K562 treated with DMSO at 1 percent for 4 hours (cell line): Measurements from ENCODE around the gene SLC16A13. TPM values are rescaled to one million over a fixed set of nuclear protein-coding genes. Genes with fewer than 3 reads are reported as not detected.

Experiments
- total RNA-seq: library from RNA; unstranded; fragments of 300-600 nt; gene quantifications from 2 replicates; pipeline ENCODE4 v1.2.3, GENCODE V29; 2022; ENCODE audit not compliant: insufficient read depth

The SLC16A13 gene
- 1.3 and 3.5 TPM in 2 replicates for total RNA-seq

GRCh38 chr17:7035591-7036368 lies at the start of gene SLC16A13:
TSS of gene SLC16A13 (plus strand) at chr17:7036015. CDS start at chr17:7036383, 368 bp downstream.

GRCh38 chr17:6995500-6996255 lies 40.1 kb upstream of the SLC16A13 start, which contains the start of gene ALOX12:
TSS of gene ALOX12 (plus strand) at chr17:6996049. CDS start at chr17:6996118, 69 bp downstream.

GRCh38 chr17:7022781-7023571 lies 12.8 kb upstream of the SLC16A13 start, which contains the start of gene BCL6B:
TSS of gene BCL6B (plus strand) at chr17:7023050. CDS start at chr17:7023672, 622 bp downstream.

GRCh38 chr17:7043497-7044198 lies 7.8 kb downstream of the SLC16A13 start, which contains the start of gene SLC16A11:
TSS of gene SLC16A11 (minus strand) at chr17:7044092. CDS start at chr17:7043513, 579 bp downstream.

GRCh38 chr17:7079581-7080455 lies 44.0 kb downstream of the SLC16A13 start, which contains the start of gene CLEC10A:
TSS of gene CLEC10A (minus strand) at chr17:7080251. CDS start at chr17:7078812, 1,439 bp downstream.

Other genes with a start within 250 kb of the SLC16A13 start
- gene TEKT1, start 204.3 kb upstream of the SLC16A13 start, total RNA-seq = not detected in 2 replicates
- gene ALOX12, start 40.0 kb upstream of the SLC16A13 start, total RNA-seq = 3.8 and 6.1 TPM in 2 replicates
- gene RNASEK, start 23.4 kb upstream of the SLC16A13 start, total RNA-seq = 351 TPM in 2 replicates
- gene BCL6B, start 13.0 kb upstream of the SLC16A13 start, total RNA-seq = 0.58 and 0.67 TPM in 2 replicates
- gene SLC16A11, start 8.1 kb downstream of the SLC16A13 start, total RNA-seq = not detected in 2 replicates
- gene CLEC10A, start 44.2 kb downstream of the SLC16A13 start, total RNA-seq = not detected in 2 replicates
- gene ASGR2, start 78.8 kb downstream of the SLC16A13 start, total RNA-seq = not detected in 2 replicates
- 0.52 TPM in 1 of 2 replicates, not detected in the other for gene ASGR1, start 143.4 kb downstream of the SLC16A13 start, total RNA-seq
- gene DLG4, start 183.8 kb downstream of the SLC16A13 start, total RNA-seq = 5.6 and 7.8 TPM in 2 replicates
- gene ACADVL, start 183.9 kb downstream of the SLC16A13 start, total RNA-seq = 284 and 290 TPM in 2 replicates
- gene DVL2, start 198.5 kb downstream of the SLC16A13 start, total RNA-seq = 46.3 and 47.3 TPM in 2 replicates
- gene PHF23, start 203.4 kb downstream of the SLC16A13 start, total RNA-seq = 11.3 and 15.0 TPM in 2 replicates
- gene GABARAP, start 206.4 kb downstream of the SLC16A13 start, total RNA-seq = 256 and 265 TPM in 2 replicates
- gene CTDNEP1, start 215.7 kb downstream of the SLC16A13 start, total RNA-seq = 77.2 and 80.6 TPM in 2 replicates
- 46.9 and 57.4 TPM in 2 replicates for gene ELP5, start 216.2 kb downstream of the SLC16A13 start, total RNA-seq
- gene CLDN7, start 226.5 kb downstream of the SLC16A13 start, total RNA-seq = 20.0 and 29.2 TPM in 2 replicates
- 0.82 TPM in 1 of 2 replicates, not detected in the other for gene SLC2A4, start 245.7 kb downstream of the SLC16A13 start, total RNA-seq